Nephron (organoid): Measurements from ENCODE around the gene DSCAML1.

Source experiments
- H3K27ac Mint-ChIP-seq, 3 experiments: 2 replicates each; pipeline ENCODE4 v1.8.0; 2020; ENCODE audit warnings: mixed read lengths in 3 of 3, mild to moderate bottlenecking in 2 of 3, moderate library complexity in 1 of 3
- H3K27me3 Mint-ChIP-seq: 2 replicates; pipeline ENCODE4 v1.8.0; 2021; ENCODE audit warnings: low read depth, mild to moderate bottlenecking, moderate library complexity, mixed read lengths
- H3K36me3 Mint-ChIP-seq: 2 replicates; pipeline ENCODE4 v1.8.0; 2020; ENCODE audit warnings: low read depth, mixed read lengths
- H3K4me1 Mint-ChIP-seq: 2 replicates; pipeline ENCODE4 v1.8.0; 2020; ENCODE audit warnings: mixed read lengths
- H3K4me3 Mint-ChIP-seq, 3 experiments: 2 replicates each; pipeline ENCODE4 v1.8.0; 2020; ENCODE audit warnings: mild to moderate bottlenecking in 3 of 3, mixed read lengths in 3 of 3, moderate library complexity in 2 of 3
- H3K9me3 Mint-ChIP-seq: 2 replicates; pipeline ENCODE4 v1.8.0; 2020; ENCODE audit warnings: mixed read lengths
- TF ChIP-seq, protein P1 (sequence below), 3 experiments: fragments of 200-600 bp; sonication (generic); IDR thresholded peaks; one replicate each; pipeline ENCODE4 v1.5.0; 2021; ENCODE audit warnings: antibody characterized with exemption in 3 of 3; ENCODE audit not compliant: unreplicated experiment in 3 of 3

DSCAML1 gene

DNA sequence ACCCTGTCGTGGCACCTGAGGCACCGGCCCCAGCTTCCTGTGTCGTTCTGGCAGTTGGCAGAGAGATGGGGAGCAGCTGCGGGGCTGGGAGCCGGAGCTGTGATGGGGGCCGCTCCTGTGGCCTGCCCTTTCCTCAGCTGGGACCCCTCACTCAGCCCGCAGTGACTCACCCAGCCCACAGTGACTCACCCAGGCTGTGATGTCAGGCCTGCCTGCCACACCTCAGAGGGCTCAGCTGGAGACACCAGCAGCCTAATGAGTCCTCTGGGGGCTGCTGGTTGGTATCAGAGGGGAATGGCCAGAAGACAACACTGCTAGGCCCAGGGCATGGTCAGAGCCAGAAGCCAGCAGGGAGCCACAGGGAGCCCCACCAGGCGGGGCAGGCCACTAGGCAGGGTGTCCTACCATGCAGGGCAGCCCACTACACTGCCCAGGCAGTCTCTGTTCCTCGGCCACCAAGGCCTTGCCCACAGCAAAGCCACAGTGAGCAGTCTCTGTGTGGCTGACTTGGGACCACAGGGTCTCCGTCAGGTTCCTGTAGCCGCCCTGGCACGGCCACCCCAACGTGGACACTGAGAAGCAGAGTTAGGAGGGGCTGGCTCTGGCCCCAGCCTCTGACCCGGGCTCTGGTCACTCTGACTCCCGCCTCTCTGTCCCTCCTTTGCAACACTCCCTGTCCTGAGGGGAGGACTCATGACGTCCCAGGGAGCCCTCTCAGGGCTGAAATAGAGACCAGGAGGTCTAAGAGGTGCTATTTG lies 31.8 kb upstream of the DSCAML1 start:
- TF ChIP-seq, protein P1, sequence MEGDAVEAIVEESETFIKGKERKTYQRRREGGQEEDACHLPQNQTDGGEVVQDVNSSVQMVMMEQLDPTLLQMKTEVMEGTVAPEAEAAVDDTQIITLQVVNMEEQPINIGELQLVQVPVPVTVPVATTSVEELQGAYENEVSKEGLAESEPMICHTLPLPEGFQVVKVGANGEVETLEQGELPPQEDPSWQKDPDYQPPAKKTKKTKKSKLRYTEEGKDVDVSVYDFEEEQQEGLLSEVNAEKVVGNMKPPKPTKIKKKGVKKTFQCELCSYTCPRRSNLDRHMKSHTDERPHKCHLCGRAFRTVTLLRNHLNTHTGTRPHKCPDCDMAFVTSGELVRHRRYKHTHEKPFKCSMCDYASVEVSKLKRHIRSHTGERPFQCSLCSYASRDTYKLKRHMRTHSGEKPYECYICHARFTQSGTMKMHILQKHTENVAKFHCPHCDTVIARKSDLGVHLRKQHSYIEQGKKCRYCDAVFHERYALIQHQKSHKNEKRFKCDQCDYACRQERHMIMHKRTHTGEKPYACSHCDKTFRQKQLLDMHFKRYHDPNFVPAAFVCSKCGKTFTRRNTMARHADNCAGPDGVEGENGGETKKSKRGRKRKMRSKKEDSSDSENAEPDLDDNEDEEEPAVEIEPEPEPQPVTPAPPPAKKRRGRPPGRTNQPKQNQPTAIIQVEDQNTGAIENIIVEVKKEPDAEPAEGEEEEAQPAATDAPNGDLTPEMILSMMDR (IDR thresholded peaks at IDR 0.05; ENCODE audit: unreplicated experiment in 3 of 3), result no peak

DNA sequence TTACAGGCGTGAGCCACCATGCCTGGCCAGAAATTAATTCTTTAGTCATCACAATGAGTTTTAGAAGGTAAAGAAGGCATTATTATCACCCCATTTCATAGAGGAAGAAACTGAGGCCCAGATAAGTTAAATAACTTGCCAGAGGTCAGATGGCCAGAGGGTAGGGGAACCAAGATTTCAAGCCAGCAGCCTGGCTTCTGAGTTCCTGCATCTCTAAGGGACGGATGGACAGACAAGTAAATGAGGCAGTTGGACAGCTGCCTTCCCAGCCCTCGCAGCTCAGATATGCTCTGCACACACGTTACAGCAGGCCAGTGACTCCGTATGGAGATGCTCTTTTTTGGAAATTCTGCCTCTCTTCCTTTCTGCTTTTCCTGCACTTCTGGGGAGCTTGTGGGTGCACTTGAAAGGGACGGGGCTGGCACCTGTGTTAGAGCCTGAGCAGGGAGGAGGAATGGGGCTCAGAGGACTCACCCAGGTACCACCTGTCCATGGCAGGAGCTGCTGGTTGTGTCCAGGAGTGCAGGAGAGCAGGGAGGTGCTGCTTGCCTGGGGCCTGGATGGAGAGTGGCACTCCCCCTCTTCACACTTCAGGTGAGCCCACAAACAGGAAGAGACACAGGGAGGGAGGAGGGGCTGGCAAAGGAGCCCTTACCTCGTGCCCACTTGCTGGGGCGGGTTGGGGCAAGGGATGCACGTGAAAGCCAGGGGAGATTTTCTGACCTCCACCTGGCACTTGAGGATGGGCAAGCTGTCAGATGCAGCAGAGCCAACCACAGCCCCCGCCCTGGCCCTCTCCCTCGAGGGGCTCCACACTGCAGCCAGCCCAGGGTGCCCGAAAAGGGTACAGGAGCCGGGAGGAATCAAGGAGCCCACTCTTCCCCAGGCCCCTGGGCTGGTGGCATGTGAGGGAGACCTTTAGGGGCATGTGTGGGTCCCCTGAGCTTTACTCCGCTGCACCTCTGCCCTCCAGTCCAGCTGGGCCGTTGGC lies 30.8 kb upstream of the DSCAML1 start:
- Mint-ChIP-seq H3K4me3 (no peak overlapping the region), H3K27ac (peak overlapping the region in 2 of 3 experiments; percentile 64 to 95), H3K4me1 (peaks cover 57% of the 10 kb centered on the region), H3K27me3 (peaks cover 12% of the 10 kb centered on the region), H3K9me3 (no peaks in the 10 kb centered on the region), H3K36me3 (no peaks in the 10 kb centered on the region)
- TF ChIP-seq, protein P1 (IDR thresholded peaks at IDR 0.05; ENCODE audit: unreplicated experiment in 3 of 3), result no peak

More for the DNA sequence above, 31.8 kb upstream of the DSCAML1 start:
- no peak overlapping the region for H3K4me3 Mint-ChIP-seq
- peak overlapping the region in 1 of 3 experiments; percentile 56 for H3K27ac Mint-ChIP-seq
- peaks cover 59% of the 10 kb centered on the region for H3K4me1 Mint-ChIP-seq
- H3K9me3 Mint-ChIP-seq, result no peaks in the 10 kb centered on the region
- no peaks in the 10 kb centered on the region for H3K36me3 Mint-ChIP-seq
- peaks cover 12% of the 10 kb centered on the region for H3K27me3 Mint-ChIP-seq

DNA sequence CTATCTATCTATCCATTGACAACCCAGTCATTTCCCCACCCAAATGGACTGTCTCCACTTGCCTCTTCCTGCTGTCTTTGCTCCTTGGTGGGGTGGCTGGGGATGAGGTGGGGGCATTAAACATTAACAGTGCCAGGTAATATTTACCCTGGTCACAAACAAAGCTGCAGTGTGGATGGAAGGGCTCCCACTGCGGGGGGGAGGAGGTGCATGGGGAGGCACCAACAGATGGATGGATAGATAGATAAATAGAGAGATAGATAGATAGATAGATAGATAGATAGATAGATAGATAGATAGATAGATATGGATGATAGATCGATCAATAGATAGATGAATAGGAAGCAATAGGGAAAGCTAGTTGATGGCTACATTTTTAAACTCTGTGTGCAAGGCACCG lies 29.8 kb upstream of the DSCAML1 start:
- H3K9me3 Mint-ChIP-seq, result no peaks in the 10 kb centered on the region
- peak overlapping the region in 2 of 3 experiments; percentile 28 to 57 for H3K4me3 Mint-ChIP-seq
- H3K4me1 Mint-ChIP-seq, result peaks cover 54% of the 10 kb centered on the region
- TF ChIP-seq, protein P1 (IDR thresholded peaks at IDR 0.05; ENCODE audit: unreplicated experiment in 3 of 3), result no peak
- H3K27ac Mint-ChIP-seq, result peak overlapping the region; percentile 82 to 98 (median 95)
- peaks cover 12% of the 10 kb centered on the region for H3K27me3 Mint-ChIP-seq
- peaks cover 2% of the 10 kb centered on the region for H3K36me3 Mint-ChIP-seq

DNA sequence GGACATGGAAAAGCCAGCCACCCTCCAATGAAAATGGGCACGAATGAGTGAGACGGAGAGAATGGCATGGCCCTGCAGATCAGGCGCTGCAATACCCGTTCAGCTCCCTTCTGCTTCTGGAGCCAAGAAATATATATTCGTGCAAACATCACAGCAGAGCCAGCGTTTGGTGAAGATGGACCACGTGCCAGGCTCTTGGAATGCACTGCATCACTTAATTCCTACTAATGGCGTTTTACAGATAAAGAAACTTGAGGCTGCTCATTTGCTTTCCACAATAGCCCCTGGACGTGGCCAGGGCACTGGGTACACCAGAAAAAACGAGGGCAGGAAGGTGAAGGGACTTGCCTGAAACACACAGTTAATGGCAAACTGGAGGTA lies 29.2 kb upstream of the DSCAML1 start:
- peaks cover 12% of the 10 kb centered on the region for H3K27me3 Mint-ChIP-seq

DNA sequence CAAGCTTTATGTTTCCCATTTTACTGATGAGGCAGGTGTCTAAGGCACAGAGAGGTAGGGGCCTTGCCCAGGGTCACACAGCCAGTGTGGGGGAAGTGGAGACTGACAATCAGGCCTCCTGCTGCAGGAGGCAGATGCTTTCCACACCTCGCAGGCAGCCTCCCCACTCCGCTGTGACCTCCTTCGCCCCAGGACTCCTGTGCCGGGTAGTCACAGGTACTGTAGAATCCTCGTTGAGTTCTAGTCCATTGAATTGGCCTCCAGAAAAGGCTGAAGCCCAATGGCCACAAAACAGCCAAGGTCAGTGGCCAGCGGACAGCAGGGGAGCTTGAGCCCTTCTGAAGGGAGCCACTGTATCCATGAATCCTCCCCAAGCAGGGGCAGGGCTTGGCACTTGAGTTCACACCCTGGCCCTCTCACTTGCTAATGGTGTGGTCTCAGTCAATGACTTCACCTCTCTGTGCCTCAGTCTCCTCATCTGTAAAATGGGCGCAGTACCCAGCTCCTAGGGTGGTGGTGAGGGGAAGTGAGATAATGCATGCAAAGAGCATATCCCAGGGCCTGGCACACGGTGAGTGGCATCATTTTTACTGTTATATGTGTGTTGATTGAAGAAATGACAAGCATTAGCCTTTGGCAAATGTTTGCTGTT lies 28.6 kb upstream of the DSCAML1 start:
- no peaks in the 10 kb centered on the region for H3K9me3 Mint-ChIP-seq
- peaks cover 9% of the 10 kb centered on the region for H3K27me3 Mint-ChIP-seq
- peak overlapping the region in 1 of 3 experiments; percentile 50 for H3K4me3 Mint-ChIP-seq
- peak overlapping the region; percentile 91 to 98 (median 98) for H3K27ac Mint-ChIP-seq
- TF ChIP-seq, protein P1 (IDR thresholded peaks at IDR 0.05; ENCODE audit: unreplicated experiment in 3 of 3), result no peak
- H3K36me3 Mint-ChIP-seq, result peaks cover 4% of the 10 kb centered on the region
- peaks cover 50% of the 10 kb centered on the region for H3K4me1 Mint-ChIP-seq

More for the DNA sequence above, 29.2 kb upstream of the DSCAML1 start:
- peak overlapping the region; percentile 82 to 98 (median 95) for H3K27ac Mint-ChIP-seq
- peaks cover 4% of the 10 kb centered on the region for H3K36me3 Mint-ChIP-seq
- H3K4me3 Mint-ChIP-seq, result peak overlapping the region in 1 of 3 experiments; percentile 9
- H3K4me1 Mint-ChIP-seq, result peaks cover 51% of the 10 kb centered on the region
- H3K9me3 Mint-ChIP-seq, result no peaks in the 10 kb centered on the region
- TF ChIP-seq, protein P1 (IDR thresholded peaks at IDR 0.05; ENCODE audit: unreplicated experiment in 3 of 3), result no peak
